NK-92 (cell line): ENCODE data around the gene EPM2A.
"Not testable (repeated sequence)": the region's sequence is repeated elsewhere in the genome, so short reads cannot be mapped to it uniquely, and the experiment has no call there.

Experiments
- DNase-seq: peaks from one replicate; lab custom pipeline; 2025; ENCODE audit not compliant: unreplicated experiment; lab: John Stamatoyannopoulos, UW

The EPM2A gene

DNA sequence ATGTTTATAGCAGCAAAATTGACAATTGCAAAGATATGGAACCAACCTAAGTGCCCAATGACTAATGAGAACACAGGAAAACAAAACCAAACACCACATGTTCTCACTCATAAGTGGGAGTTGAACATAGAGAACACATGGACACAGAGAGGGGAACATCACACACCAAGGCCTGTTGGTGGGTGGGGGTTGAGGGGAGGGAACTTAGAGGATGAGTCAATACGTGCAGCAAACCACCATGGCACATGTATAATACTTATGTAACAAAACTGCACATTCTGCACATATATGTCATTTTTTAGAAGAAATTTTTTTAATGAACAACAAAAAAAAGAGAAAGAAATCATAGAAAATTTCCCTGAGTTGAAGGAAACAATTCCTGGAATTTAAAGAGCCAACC is 3.9 kb downstream of the EPM2A start:
- no peak for DNase-seq

DNA sequence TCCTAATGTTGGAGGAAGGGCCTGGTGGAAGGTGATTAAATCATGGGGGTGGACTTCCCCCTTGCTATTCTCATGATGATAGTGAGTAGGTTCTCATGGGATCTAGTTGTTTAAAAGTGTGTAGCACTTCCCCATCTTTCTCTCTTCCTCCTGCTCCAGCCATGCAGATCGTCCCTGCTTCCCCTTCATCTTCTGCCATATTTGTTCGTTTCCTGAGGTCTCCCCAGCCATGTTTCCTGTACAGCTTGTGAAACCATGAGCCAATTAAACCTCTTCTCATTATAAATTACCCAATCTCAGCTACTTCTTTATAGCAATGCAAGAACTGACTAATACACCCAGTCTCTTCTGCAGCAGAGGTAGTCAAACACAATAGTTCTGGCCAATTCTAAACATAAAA is 5.4 kb downstream of the EPM2A start:
- no peak for DNase-seq

DNA sequence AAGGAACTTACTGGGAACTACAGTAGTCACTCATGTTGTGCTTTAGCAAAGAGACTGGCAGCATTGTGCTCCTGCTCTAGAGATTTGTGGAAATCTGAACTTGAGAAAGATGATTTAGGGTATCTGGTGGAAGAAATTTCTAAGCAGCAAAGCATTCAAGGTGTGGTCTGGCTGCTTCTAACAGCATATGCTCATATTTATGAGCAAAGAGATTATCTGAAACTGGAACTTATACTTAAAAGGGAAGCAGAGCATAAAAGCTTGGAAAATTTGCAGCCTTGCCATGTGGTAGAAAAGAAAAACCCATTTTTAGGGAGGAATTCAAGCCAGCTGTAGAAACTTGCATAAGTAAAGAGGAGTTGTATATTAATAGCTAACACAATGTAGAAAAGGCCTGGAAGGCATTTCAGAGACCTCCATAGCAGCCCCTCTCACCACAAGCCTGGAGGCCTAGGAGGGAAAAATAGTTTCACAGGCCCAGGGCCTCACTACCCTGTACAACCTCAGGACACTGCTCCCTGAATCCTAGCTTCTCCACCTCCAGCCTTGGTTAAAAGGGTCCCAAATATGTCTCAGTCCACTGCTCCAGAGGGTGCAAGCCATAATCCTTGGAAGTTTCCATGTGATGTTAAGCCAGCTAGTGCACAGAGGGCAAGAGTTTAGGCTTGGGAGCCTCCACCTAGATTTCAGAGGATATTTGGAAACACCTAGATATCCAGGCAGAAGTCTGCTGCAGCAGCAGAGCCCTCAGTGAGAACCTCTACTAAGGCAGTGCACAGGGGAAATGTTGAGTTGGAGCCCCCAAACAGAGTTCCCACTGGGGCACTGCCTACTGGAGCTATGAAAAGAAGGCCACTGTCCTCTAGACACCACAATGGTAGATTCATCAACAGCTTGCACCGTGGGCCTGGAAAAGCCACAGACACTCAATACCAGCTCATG is 6.6 kb downstream of the EPM2A start:
- no peak for DNase-seq

DNA sequence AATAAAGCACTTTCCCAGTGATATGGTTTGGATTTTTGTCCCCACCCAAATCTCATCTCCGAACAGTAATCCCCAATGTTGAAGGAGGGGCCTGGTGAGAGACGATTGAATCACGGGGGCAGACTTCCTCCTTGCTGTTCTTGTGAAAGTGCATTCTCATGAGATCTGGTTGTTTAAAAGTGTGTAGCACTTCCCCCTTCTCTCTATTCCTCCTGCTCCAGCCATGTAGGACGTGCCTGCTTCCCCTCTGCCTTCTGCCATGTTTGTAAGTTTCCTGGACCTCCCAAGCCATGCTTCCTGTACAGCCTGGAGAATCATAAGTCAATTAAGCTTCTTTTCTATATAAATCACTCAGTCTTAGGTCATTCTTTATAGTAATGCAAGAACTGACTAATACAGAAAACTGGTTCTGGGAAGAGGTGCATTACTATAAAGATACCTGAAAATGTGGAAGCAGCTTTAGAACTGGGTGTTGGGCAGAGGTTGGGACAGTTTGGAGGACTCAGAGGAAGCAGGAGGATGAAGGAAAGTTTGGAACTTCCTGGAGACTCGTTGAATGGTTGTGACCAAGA is 7.4 kb downstream of the EPM2A start:
- DNase-seq: no peak

- DNase-seq: no peak
These were observed 9.8 kb downstream of the EPM2A start for GRCh38 chr6:145725570-145725969.

DNA sequence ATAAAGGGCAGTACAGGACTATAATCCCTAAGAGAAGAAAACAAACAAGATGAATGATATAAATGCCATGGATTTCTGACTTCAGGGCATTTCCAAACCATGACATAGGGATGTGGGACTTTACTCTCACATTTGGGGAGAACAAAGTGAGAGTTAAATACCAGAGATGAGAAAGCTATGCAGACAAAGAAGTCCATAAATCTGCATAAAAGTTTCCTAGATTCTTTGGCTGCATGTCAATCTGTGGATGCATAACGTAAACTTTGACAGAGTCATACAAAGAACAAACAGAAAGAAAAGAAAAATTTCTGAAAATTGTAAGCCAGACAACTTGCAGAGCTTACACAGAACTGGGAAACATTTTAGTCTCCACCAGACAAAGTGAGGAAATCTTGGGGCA is 11.7 kb downstream of the EPM2A start:
- no peak for DNase-seq

GRCh38 chr6:145722190-145722589 is 13.1 kb downstream of the EPM2A start:
- no peak for DNase-seq

- DNase-seq: no peak
These were observed 14.2 kb downstream of the EPM2A start for GRCh38 chr6:145721144-145721543.

DNA sequence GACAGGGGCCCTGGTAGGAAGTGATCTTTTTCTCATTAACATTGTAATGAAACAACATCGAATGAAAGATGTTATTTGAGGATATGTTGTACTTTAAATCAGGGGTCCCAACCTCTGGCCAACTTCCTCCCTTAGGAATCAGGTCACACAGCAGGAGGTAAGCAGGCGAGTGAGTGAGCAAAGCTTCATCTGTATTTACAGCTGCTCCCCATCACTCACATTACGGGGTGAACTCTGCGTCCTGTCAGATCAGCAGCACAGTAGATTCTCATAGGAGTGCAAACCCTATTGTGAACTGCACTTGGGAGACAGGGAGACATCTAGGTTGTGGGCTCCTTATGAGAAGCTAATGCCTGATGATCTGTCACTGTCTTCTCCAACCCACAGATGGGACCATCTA is 19.9 kb downstream of the EPM2A start:
- DNase-seq: no peak

- no peak for DNase-seq
These were observed 20.6 kb downstream of the EPM2A start for GRCh38 chr6:145714731-145715130.

DNA sequence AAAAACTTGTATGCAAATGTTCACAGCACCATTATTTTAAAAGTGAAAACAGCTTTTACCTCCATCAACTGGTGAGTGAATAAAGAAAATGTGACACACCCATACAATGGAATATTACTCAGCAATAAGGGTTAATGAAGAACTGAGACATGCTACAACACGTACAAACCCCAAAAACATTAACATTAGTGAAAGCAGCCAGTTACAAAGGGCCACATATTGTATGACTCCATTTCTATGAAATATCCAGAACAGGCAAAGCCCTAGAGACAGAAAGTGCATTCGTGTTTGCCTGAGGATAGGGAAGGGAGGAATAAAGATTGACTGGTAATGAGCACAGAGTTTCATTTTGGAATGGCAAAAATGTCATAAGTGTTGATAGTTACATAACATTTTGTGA is 21.5 kb downstream of the EPM2A start:
- DNase-seq: no peak

DNA sequence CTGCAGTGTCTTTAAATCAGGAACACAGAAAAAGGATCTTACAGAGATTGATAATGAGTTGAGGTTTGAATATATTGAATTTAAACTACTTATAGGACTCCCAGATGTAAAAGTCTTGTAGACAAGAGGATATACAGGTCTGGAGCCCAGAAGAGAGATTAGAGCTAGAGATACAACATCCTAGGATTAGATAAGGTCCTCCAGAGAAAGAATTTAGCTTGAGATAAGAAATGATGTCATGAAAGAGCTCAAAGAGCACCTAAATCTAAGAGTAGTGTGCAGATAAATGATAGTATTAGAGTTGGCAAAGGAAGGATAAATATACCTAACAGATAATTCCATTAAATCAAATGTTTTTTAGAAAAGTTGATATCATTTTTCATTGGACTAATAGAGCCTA is 23.9 kb downstream of the EPM2A start:
- DNase-seq: no peak

DNA sequence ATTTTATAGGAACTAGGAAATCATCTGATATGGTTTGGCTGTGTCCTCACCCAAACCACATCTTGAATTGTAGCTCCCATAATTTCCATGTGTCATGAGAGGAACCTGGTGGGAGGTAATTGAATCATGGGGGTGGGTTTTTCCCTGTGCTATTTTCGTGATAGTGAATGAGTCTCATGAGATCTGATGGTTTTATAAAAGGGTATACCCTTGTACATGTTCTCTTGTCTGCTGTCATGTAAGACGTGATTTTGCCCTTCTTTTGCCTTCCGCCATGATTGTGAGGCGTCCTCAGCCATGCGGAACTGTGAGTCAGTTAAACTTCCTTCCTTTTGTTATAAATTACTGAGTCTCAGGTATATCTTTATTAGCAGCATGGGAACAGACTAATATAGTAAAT is 27.9 kb downstream of the EPM2A start:
- no peak for DNase-seq

- DNase-seq: no peak
These were observed 29.8 kb downstream of the EPM2A start for GRCh38 chr6:145705561-145705960.

DNA sequence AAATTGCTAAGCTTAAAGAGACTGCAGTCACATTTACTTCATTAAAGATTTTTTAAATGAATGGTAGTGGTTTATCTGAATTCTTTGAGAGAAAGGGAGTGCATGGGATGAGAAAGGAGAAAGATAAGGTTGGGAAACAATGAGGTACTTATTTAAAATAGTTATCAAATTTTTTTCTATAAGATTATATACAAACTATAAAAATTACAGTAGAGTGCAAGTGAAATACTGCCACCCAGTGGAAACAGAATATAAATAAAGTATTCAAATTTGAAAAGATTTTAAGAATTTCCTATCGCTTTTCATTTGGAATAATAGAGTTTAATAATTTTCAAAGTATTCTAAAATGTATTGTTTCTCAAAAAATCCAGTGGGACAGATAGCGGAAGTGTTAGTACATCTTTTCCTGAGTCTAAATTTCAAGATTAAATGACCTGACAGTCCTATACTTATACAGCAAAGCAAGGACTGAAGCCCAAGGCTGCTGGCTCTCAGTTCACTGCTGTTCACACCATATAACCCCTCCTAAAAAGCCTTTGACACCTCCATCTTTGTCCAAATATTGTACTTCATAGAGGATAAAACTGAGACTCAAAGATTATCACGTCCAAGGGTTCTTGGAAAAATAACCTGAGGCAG is 31.1 kb downstream of the EPM2A start:
- DNase-seq: no peak

DNA sequence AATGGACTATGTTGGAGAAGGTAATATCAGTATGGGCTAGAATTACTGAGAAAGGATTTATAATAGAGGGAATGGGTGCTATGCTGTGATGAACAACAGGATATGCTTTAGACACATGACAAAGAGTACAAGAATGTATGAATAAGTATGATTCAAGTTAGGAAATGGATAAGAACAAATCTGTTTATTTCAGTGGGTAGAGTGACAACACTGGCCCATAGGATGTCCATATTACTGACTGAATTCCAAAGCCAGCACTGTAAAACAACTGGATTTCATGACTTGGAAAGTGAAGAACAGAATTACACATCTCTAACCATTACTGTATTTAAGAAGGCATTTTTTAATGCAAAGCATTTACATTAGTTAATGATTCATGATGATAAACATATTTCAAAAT is 35.9 kb downstream of the EPM2A start:
- no peak for DNase-seq

- not testable (repeated sequence) for DNase-seq
These were observed 37.9 kb downstream of the EPM2A start for GRCh38 chr6:145697401-145697800.

- DNase-seq: no peak
These were observed 41.1 kb downstream of the EPM2A start for GRCh38 chr6:145694083-145694737.

DNA sequence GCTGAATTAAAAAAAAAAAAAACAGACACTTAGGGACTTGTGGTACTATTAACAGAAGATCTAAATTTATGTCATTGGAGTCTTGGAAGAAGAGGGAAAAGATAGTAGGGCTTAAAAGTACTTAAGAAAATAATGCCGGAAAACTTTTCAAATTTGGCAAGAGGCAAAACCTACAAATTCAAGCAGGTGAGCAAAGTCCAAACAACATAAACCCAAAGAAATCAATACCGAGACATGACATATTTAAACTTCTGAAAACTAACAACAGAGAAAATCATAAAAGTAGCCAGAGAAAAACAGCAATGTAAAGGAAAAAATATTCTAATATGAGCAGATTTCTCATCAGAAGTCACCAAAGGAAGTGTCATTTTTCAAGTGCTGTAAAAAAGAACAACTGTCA is 44.4 kb downstream of the EPM2A start:
- DNase-seq: no peak

DNA sequence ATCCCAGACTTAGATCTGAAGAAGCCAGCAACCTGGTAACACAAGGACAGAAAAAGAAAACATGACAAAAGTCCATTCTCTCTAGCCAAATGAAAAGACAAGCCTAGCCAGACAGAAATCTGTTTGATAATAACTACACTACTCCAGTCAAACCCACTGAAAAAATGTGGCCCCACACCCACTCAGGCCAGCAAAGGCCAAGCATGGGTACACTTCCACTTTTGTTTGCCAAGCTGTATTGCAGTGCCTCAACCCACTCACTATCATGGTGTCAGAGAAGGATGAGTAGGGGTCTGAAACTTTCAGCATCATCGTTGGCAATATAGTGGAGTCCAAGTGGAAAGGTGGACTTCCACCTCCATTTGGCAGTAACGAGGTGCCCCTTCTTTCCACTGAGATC is 45.8 kb downstream of the EPM2A start:
- DNase-seq: no peak

GRCh38 chr6:145688493-145688905 is 46.8 kb downstream of the EPM2A start:
- no peak for DNase-seq

DNA sequence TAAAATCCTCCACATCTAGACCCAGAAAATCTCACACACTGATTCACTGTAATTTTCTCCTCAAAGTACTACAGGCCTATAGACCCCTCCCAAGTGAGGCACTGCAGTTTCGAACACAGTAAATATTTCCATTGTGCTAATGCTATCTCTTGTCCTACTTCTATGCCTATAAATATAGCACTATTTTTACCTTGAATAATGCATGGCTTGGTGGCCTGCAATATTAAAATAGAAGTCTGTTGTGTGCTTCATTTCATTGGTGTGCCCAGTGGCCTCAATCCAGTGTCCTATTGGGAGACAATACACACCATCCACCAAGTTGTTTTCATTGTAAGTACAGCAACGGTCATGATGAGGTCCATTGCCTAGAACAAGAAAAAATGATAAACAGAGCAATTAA is 49.4 kb downstream of the EPM2A start:
- DNase-seq: no peak
